Thyroid gland (tissue), 4 donors: Measurements from ENCODE around the gene MYL3. TPM values are rescaled to one million over a fixed set of nuclear protein-coding genes. Genes with fewer than 3 reads are reported as not detected.

Experiments
- DNase-seq, 2 donors: peaks; one replicate each; pipeline ENCODE4 v3.0.0-alpha.2; 2019
- H3K27ac ChIP-seq, 3 donors: fragments of 200-600 bp; sonication (generic); 1 replicate in 2 of 3; 2 replicates in 1 of 3; pipeline ENCODE4 v1.5.1; 2016 to 2019; ENCODE audit warnings: mild to moderate bottlenecking in 1 of 3, moderate library complexity in 1 of 3
- H3K27me3 ChIP-seq: fragments of 200-600 bp; sonication (generic); one replicate; pipeline ENCODE4 v1.5.1; 2019
- H3K36me3 ChIP-seq, 2 donors: fragments of 200-600 bp; sonication (generic); one replicate each; pipeline ENCODE4 v1.5.1; 2016 to 2019
- H3K4me1 ChIP-seq, 2 donors: fragments of 200-600 bp; sonication (generic); one replicate each; pipeline ENCODE4 v1.5.1; 2017 to 2019
- H3K4me3 ChIP-seq, 3 donors: fragments of 200-600 bp; sonication (generic); replicated peaks in 1 of 3; 1 replicate in 2 of 3; 2 replicates in 1 of 3; pipeline ENCODE4 v1.5.1; 2016; ENCODE audit warnings: mild to moderate bottlenecking in 1 of 3
- H3K9me3 ChIP-seq: fragments of 200-600 bp; sonication (generic); one replicate; pipeline ENCODE4 v1.5.1; 2017
- POLR2A ChIP-seq, 2 donors: fragments of 450-650 bp; IDR thresholded peaks; one replicate each; pipeline ENCODE4 v1.6.1; 2017; ENCODE audit warnings: antibody characterized with exemption in 2 of 2, mild to moderate bottlenecking in 2 of 2, moderate library complexity in 1 of 2
- WGBS, 2 donors: methylation state at CpG; one replicate each; pipeline ENCODE4 v1.1.5; 2017; 5-methylcytosine and 5-hydroxymethylcytosine counted together
- intact Hi-C: fragments of 100-400 bp; cut with DNase I; formaldehyde crosslinking; loops from one replicate; pipeline ENCODE4 v1.15.1; 2023
- total RNA-seq, 4 donors: library from RNA; depleted of rRNA; stranded (reverse); fragments of >200 nt; gene quantifications; one replicate each; pipeline ENCODE4 v1.2.3, GENCODE V29; 2016
- TF ChIP-seq, protein P1 (sequence below), 6 experiments: fragments of 200-600 bp in 3 of 6; fragments of 450-650 bp in 3 of 6; sonication (generic) in 3 of 6; IDR thresholded peaks; one replicate each; pipeline ENCODE4 v1.5.1; 2016 to 2019; ENCODE audit warnings: antibody characterized with exemption in 6 of 6, mild to moderate bottlenecking in 2 of 6, inconsistent platforms in 1 of 6, moderate library complexity in 1 of 6

The MYL3 gene
- total RNA-seq, 4 donors from 2014 or later = 1.8 to 2.8 TPM; not detected in 2

DNA sequence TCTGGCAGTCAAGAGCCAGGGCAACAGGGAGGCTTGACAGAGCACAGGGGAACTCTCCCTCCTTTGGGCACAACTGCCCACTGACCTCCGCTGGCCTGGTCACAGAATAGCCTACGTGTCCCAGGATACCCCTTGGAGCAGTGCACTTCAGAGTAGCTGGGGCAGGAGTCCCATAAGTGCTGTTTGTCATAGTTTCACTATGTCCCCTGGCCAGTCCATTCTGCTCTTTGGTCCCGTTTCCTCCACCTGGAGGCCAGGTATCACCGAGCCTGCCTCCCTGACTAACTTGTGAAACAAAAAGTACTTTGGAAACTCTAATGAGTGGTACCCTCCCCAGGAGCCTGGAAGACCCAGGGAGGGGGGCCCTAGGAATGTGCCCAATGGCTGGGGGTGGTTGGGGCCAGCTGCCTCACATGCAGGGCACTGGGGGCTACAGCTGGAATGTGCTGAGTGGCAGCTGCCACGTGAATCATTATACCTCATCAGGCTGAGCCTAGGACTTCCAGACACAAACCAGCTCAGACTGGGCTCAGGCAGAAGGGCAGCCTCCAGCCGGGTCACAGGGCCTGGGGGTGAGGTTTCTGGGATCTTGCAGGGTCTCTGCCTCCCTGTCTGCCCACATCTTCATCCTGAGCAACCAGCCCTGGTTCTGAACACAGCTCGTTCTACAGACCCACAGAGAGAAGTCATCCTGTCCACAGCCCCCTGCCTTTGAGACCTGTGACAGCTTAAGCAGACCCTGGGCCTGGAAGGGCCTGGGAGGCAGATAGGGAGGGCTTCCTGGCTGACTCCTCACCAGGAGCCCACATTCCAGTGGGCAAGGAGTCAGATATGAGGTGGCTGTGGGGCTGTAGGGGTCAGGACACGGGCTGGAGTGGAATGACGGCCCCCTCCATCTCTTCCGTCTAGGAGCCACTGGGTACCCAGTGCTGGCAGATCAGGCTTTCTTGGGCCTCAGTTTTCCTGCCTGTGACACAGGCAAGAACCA lies 13.4 kb upstream of the MYL3 start:
- 94 to 95% methylated on average over 10 of the region's 10 CpGs for WGBS, 2 donors
- H3K4me1 ChIP-seq = peaks cover 25 to 51% of the 10 kb centered on the region in 2 donors
- TF ChIP-seq POLR2A (IDR thresholded peaks at IDR 0.05) = no peak
- TF ChIP-seq, protein P1, sequence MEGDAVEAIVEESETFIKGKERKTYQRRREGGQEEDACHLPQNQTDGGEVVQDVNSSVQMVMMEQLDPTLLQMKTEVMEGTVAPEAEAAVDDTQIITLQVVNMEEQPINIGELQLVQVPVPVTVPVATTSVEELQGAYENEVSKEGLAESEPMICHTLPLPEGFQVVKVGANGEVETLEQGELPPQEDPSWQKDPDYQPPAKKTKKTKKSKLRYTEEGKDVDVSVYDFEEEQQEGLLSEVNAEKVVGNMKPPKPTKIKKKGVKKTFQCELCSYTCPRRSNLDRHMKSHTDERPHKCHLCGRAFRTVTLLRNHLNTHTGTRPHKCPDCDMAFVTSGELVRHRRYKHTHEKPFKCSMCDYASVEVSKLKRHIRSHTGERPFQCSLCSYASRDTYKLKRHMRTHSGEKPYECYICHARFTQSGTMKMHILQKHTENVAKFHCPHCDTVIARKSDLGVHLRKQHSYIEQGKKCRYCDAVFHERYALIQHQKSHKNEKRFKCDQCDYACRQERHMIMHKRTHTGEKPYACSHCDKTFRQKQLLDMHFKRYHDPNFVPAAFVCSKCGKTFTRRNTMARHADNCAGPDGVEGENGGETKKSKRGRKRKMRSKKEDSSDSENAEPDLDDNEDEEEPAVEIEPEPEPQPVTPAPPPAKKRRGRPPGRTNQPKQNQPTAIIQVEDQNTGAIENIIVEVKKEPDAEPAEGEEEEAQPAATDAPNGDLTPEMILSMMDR (IDR thresholded peaks at IDR 0.05) = no peak

DNA sequence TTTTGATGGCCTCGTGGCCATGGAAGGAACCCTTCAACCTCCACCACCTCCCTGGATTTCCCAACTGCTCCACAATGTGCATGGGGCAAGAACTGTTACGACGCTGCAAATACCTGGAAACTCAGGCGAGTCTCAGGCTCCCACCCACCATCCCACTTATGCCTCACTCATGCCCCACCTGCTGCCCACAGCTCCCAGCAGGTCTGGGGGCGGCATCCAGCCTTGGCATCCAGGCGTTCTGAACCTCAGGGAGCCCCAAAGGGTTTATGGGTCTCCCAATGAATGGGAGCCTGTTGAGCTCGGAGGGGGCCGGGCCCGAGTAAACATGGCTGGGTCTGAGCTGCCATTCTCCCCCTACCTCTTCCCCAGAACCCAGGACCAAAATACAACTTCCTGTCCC lies 12.3 kb upstream of the MYL3 start:
- no peaks in the 10 kb centered on the region for H3K36me3 ChIP-seq
- H3K27me3 ChIP-seq = no peaks in the 10 kb centered on the region
- no peak overlapping the region for H3K27ac ChIP-seq
- H3K4me1 ChIP-seq = peaks cover 25 to 45% of the 10 kb centered on the region in 2 donors
- H3K4me3 ChIP-seq = no peak overlapping the region
- 94 to 95% methylated on average over 8 to 9 of the region's 9 CpGs for WGBS, 2 donors
- no peak for DNase-seq
- no peaks in the 10 kb centered on the region for H3K9me3 ChIP-seq
- TF ChIP-seq, protein P1 (IDR thresholded peaks at IDR 0.05) = no peak
- no peak for TF ChIP-seq POLR2A (IDR thresholded peaks at IDR 0.05)
- intact Hi-C loops = no loop called here

More for the DNA sequence above, 13.4 kb upstream of the MYL3 start:
- Histone ChIP-seq H3K27me3 (no peaks in the 10 kb centered on the region), H3K4me3 (no peak overlapping the region), H3K27ac (no peak overlapping the region), H3K9me3 (no peaks in the 10 kb centered on the region), H3K36me3 (no peaks in the 10 kb centered on the region)
- intact Hi-C loops = no loop called here
- no peak for DNase-seq

DNA sequence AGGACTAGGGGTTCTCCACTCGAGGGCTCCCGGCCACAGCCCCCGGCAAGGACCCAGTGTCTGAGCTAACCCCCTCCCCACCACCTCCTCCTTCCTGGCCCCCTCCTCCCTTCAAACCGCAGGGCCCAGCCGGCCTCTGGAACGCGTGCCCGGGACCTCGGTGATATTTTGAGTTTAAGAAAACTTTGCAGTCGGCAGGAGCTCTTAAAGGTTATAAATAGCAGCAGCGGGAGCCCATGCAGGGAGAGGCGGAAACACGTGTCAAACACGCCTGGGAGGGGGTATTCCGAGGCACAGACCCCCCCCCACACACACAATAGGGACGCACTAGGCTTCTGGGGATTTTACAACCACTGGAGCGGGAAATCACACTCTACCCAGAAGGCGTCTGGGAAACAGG lies 11.2 kb upstream of the MYL3 start:
- H3K27ac ChIP-seq = peak overlapping the region; percentile 29 to 75 (median 71)
- no peaks in the 10 kb centered on the region for H3K36me3 ChIP-seq
- peaks cover 25 to 45% of the 10 kb centered on the region in 2 donors for H3K4me1 ChIP-seq
- H3K9me3 ChIP-seq = no peaks in the 10 kb centered on the region
- intact Hi-C loops = no loop called here
- WGBS, 2 donors = 6 to 23% methylated on average over 6 to 18 of the region's 18 CpGs
- DNase-seq = peak; percentile 77 to 81
- H3K4me3 ChIP-seq = no peak overlapping the region
- TF ChIP-seq, protein P1 (IDR thresholded peaks at IDR 0.05) = no peak
- no peak for TF ChIP-seq POLR2A (IDR thresholded peaks at IDR 0.05)
- no peaks in the 10 kb centered on the region for H3K27me3 ChIP-seq

DNA sequence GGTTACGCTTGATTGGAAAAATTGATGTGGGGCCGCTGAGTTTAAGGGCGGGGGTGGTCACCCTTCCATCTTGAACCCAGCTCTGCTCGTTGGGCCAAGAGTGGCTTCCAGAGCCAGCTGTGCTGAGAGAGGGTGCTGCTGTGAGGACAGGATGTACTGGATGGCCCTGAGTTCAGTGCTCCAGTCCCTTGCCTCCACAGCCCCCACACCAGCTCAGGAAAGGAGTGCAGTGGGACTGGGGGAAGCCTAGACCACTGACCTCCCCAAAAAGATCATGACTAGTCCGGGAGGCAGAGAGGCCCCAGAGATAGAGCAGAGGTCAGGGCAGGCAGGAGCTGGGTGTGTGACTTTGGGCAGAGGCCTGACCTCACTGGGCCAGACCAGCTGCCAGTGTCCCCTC lies 10.3 kb upstream of the MYL3 start:
- H3K27ac ChIP-seq = peak overlapping the region in 2 of 3 donors; percentile 71 to 75
- WGBS, 2 donors = 69 to 75% methylated on average over 5 of the region's 5 CpGs
- DNase-seq = no peak
- no peaks in the 10 kb centered on the region for H3K9me3 ChIP-seq
- peaks cover 21 to 44% of the 10 kb centered on the region in 2 donors for H3K4me1 ChIP-seq
- TF ChIP-seq, protein P1 (IDR thresholded peaks at IDR 0.05) = no peak
- no peak for TF ChIP-seq POLR2A (IDR thresholded peaks at IDR 0.05)
- intact Hi-C loops = no loop called here
- no peaks in the 10 kb centered on the region for H3K36me3 ChIP-seq
- H3K27me3 ChIP-seq = no peaks in the 10 kb centered on the region
- H3K4me3 ChIP-seq = no peak overlapping the region

DNA sequence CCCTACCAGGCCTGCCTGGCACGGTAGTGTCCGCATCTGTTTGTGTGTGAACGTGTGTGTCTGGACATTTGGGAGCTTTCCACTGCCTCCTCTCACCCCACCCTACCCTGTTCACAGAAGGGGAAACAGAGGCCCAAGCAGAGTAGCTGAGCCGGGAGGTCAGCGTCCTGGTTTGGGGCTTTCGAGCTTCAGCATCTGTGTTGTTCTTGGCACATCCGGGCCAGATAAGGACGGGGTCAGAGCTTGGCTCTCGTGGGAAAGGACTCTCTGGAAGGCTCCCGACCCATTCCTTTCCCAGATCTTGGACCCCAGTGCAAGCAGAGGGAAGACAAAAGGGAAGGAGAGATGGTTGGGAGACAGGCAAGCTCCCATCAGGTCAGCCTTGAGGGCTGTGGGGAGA lies 8.0 kb upstream of the MYL3 start:
- no peak for DNase-seq
- Histone ChIP-seq H3K9me3 (no peaks in the 10 kb centered on the region), H3K4me3 (no peak overlapping the region), H3K36me3 (no peaks in the 10 kb centered on the region), H3K27me3 (no peaks in the 10 kb centered on the region), H3K27ac (no peak overlapping the region), H3K4me1 (peaks cover 31 to 61% of the 10 kb centered on the region in 2 donors)
- WGBS, 2 donors = 67 to 72% methylated on average over 10 of the region's 10 CpGs
- no peak for TF ChIP-seq POLR2A (IDR thresholded peaks at IDR 0.05)
- TF ChIP-seq, protein P1 (IDR thresholded peaks at IDR 0.05) = no peak
- intact Hi-C loops = no loop called here
